GM12878 (cell line): ENCODE measurements around the gene VIPAS39. TPM values are rescaled to one million over a fixed set of nuclear protein-coding genes. Genes with fewer than 3 reads are reported as not detected.

ENCODE experiments used
- ATAC-seq: fragments of 200-7000 bp; cut with Tn5 transposase; 3 replicates; pipeline ENCODE4 v1.9.1; 2020; ENCODE audit warnings: mild to moderate bottlenecking, moderate library complexity
- BruUV-seq: library from RNA; stranded (reverse); fragments of 400-500 nt; replicated peaks from 2 replicates; lab custom pipeline; 2021; lab: Mats Ljungman, UMichigan
- CTCF ChIA-PET: fragments of 300-600 bp; sonication (Branson Sonifier 250); formaldehyde crosslinking; extraction: SDS; loops from one replicate; lab custom pipeline; 2021; ENCODE audit warnings: inconsistent platforms; lab: Yijun Ruan, JAX
- POLR2A ChIA-PET: fragments of 350-600 bp; formaldehyde crosslinking; extraction: SDS; loops from one replicate; lab custom pipeline; 2021; ENCODE audit warnings: inconsistent platforms; lab: Charles Lee
- RAD21 ChIA-PET: fragments of 300-600 bp; sonication (Branson Sonifier 250); formaldehyde crosslinking; loops from one replicate; lab custom pipeline; 2023; ENCODE audit warnings: antibody characterized with exemption; ENCODE audit not compliant: unreplicated experiment; lab: Charles Lee
- SMC1A ChIA-PET: fragments of 300-600 bp; sonication (Branson Sonifier 250); formaldehyde crosslinking; loops from one replicate; lab custom pipeline; 2023; ENCODE audit not compliant: unreplicated experiment, uncharacterized antibody; lab: Charles Lee
- DNase-seq: peaks from one replicate; pipeline ENCODE4 v3.0.0-alpha.2; 2011; ENCODE audit warnings: low read depth, low spot score
- FAIRE-seq: peaks from 3 replicates; lab custom pipeline; 2011; peaks lifted over from hg19 to GRCh38; lab: Jason Lieb, UNC
- H2AFZ ChIP-seq: 2 replicates; pipeline ENCODE4 v1.6.0; 2011; ENCODE audit warnings: low read depth, low read length, control low read depth; ENCODE audit not compliant: control insufficient read depth
- H3K27ac ChIP-seq: 2 replicates; pipeline ENCODE4 v1.5.1; 2011; ENCODE audit warnings: control low read depth; ENCODE audit not compliant: control insufficient read depth, insufficient read depth
- H3K27me3 ChIP-seq, 2 experiments: replicated peaks in 1 of 2; 2 replicates each; pipeline versions ENCODE4 v1.6.0 to v1.6.1; 2011; ENCODE audit warnings: low read length in 1 of 2; ENCODE audit not compliant: control insufficient read depth in 2 of 2, insufficient read depth in 2 of 2
- H3K36me3 ChIP-seq, 2 experiments: 2 replicates each; pipeline ENCODE4 v1.5.1; 2011; ENCODE audit warnings: low read length in 1 of 2; ENCODE audit not compliant: control insufficient read depth in 2 of 2, insufficient read depth in 2 of 2
- H3K4me1 ChIP-seq: 2 replicates; pipeline ENCODE4 v1.6.1; 2011; ENCODE audit warnings: mild to moderate bottlenecking, low read length, moderate library complexity, mixed read lengths; ENCODE audit not compliant: control insufficient read depth, insufficient read depth
- H3K4me2 ChIP-seq: 2 replicates; pipeline ENCODE4 v1.6.0; 2011; ENCODE audit warnings: control low read depth; ENCODE audit not compliant: control insufficient read depth, insufficient read depth
- H3K4me3 ChIP-seq: fragments of 200-600 bp; sonication (generic); 2 replicates; pipeline ENCODE4 v1.5.1; 2016
- H3K79me2 ChIP-seq: 2 replicates; pipeline ENCODE4 v1.6.0; 2011; ENCODE audit warnings: low read length; ENCODE audit not compliant: control insufficient read depth, insufficient read depth
- H3K9ac ChIP-seq: 2 replicates; pipeline ENCODE4 v1.8.0; 2011; ENCODE audit warnings: low read length, control low read depth, mixed read lengths; ENCODE audit not compliant: control insufficient read depth, insufficient read depth
- H3K9me3 ChIP-seq: replicated peaks from 3 replicates; pipeline ENCODE4 v1.5.1; 2011; ENCODE audit warnings: mild to moderate bottlenecking, low read length; ENCODE audit not compliant: control insufficient read depth, insufficient read depth
- H4K20me1 ChIP-seq: 2 replicates; pipeline ENCODE4 v1.6.0; 2011; ENCODE audit not compliant: control insufficient read depth, insufficient read depth
- ATF7 ChIP-seq: fragments of 450-650 bp; IDR thresholded peaks from 2 replicates; pipeline ENCODE4 v1.6.1; 2016; ENCODE audit warnings: low read depth, mild to moderate bottlenecking
- BCL11A ChIP-seq: IDR thresholded peaks from 2 replicates; pipeline ENCODE4 v1.6.1; 2011; ENCODE audit warnings: low read depth, low read length
- MEF2A ChIP-seq: IDR thresholded peaks from 2 replicates; pipeline ENCODE4 v1.6.1; 2011; ENCODE audit warnings: low read depth, mild to moderate bottlenecking, low read length, moderate library complexity; ENCODE audit not compliant: insufficient read depth
- WGBS: methylation state at CpG from one replicate; pipeline ENCODE4 v1.1.6; 2016; ENCODE audit warnings: low lambda C conversion rate; ENCODE audit not compliant: insufficient replicate concordance, insufficient coverage; ENCODE audit errors: missing lambda C conversion rate; 5-methylcytosine and 5-hydroxymethylcytosine counted together
- in situ Hi-C: fragments of 300-500 bp; cut with MboI; formaldehyde crosslinking; loops from 9 replicates; pipeline ENCODE4 v1.14.3; 2018; ENCODE audit warnings: mixed read lengths
- intact Hi-C: fragments of 100-400 bp; cut with micrococcal nuclease; formaldehyde crosslinking; loops from one replicate; pipeline ENCODE4 v1.14.2; 2022; ENCODE audit not compliant: unreplicated experiment
- polyA plus RNA-seq, 11 experiments: library from polyadenylated mRNA; depleted of rRNA in 4 of 11; unstranded in 6 of 11; stranded (reverse) in 5 of 11; fragments of >200 nt; fragmentation: Nextera tagmentation in 4 of 11; fragmentation: Illumina TruSeq in 1 of 11; extraction: Ambion mirVana in 4 of 11; extraction: Trizol in 1 of 11; gene quantifications; 1 replicate in 1 of 11; 2 replicates in 10 of 11; pipeline versions ENCODE4 v1.2.1 to v1.2.3, GENCODE V29; 2011 to 2016; ENCODE audit warnings: inconsistent platforms in 2 of 11, missing spikeins in 2 of 11, low read depth in 1 of 11
- total RNA-seq, 4 experiments: library from RNA; depleted of rRNA in 3 of 4; stranded (reverse); fragments of >200 nt in 3 of 4; fragmentation: Illumina TruSeq in 1 of 4; extraction: Trizol in 1 of 4; gene quantifications; 2 replicates each; pipeline versions ENCODE4 v1.2.1 to v1.2.3, GENCODE V29; 2013 to 2021

Gene VIPAS39
- total and polyA plus RNA-seq, 10 of the 15 experiments (the other 5 are each of a cell fraction or from before 2014, with no cell fraction given), result 6.7 to 38.8 (median 18.5) TPM

DNA sequence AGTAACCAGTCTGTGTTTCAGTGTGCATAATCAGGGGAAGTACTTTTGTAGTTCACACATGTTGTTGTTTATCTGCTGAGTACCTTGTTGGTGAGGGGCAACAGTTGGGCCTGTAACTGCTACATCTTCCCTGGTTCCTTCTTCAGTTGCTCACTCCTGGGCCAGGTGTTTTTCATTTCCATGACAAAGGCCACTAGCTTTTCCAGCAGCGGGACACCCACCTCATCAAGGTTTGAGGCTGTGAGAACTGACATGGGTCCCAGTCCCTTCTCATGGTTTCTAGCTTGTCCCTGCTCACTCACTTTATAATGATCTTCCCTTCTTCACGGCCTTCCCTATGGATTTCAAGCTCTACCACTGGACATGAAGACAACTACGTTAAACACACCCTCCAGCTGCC, 32.5 kb downstream of the VIPAS39 start:
- ATAC-seq, result no peak
- no peak for DNase-seq
- TF ChIP-seq MEF2A, result no peak
- no peak for TF ChIP-seq ATF7
- H3K9ac ChIP-seq, result no peak overlapping the region
- no peaks in the 10 kb centered on the region for H3K79me2 ChIP-seq
- H3K27me3 ChIP-seq, result no peaks in the 10 kb centered on the region
- H3K4me3 ChIP-seq, result no peak overlapping the region
- POLR2A ChIA-PET, result no interaction called here
- peaks cover 7 to 35% of the 10 kb centered on the region in 2 experiments for H3K36me3 ChIP-seq
- H3K9me3 ChIP-seq, result no peaks in the 10 kb centered on the region; the same call in 2 of the 3 replicates
- H4K20me1 ChIP-seq, result no peaks in the 10 kb centered on the region
- in situ Hi-C loops (no loop called here), intact Hi-C loops (no loop called here)
- CTCF ChIA-PET, result no interaction called here
- FAIRE-seq, result no peak
- RAD21 ChIA-PET, result no interaction called here
- H3K27ac ChIP-seq, result no peak overlapping the region
- H3K4me2 ChIP-seq, result no peak overlapping the region
- no peaks in the 10 kb centered on the region for H3K4me1 ChIP-seq
- SMC1A ChIA-PET, result interaction anchor here (0.7 kb wide), 1 partner anchor 118 kb away, joined by 3 read pairs; no protein-coding TSS in a partner anchor
- BruUV-seq, result no TSS peak
- H2AFZ ChIP-seq, result no peak overlapping the region
- WGBS, result 98% methylated on average over 3 of the region's 3 CpGs

DNA sequence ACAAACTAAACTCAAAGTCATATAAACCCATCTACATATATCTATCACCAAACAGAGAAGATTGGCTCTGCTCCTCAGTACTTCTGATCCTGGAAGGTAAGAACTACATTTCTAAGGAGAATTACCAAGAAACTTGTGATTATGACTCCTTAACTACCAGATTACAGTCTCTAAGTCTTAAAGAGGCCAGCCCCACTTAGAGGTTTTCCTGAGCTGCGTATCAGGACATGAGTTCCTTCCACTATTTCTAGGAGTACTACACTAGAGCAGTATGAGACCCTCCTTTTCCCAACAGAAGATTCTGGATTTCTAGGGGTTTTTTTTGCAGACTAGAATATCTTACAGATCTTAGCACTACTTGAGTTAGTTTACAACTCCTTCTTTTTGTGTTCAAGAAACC, 34.0 kb downstream of the VIPAS39 start, which contains the start of gene NOXRED1:
TSS of gene NOXRED1 (minus strand) at position 101 of the 400 bp plus-strand sequence. CDS start 634 bp downstream, outside the sequence.
- RAD21 ChIA-PET, result no interaction called here
- Histone ChIP-seq H3K9ac (no peak within 1 kb of the TSS), H3K4me1 (no peaks in the 10 kb centered on the region), H3K4me2 (no peak within 1 kb of the TSS), H3K9me3 (no peaks in the 10 kb centered on the region; the same call in 2 of the 3 replicates), H3K4me3 (no peak within 1 kb of the TSS), H2AFZ (no peak within 1 kb of the TSS), H4K20me1 (no peaks in the 10 kb centered on the region), H3K36me3 (peaks cover 7 to 21% of the 10 kb centered on the region in 2 experiments), H3K79me2 (no peaks in the 10 kb centered on the region), H3K27me3 (no peaks in the 10 kb centered on the region), H3K27ac (no peak within 1 kb of the TSS)
- BruUV-seq, result no TSS peak
- FAIRE-seq (no peak), ATAC-seq (no peak), DNase-seq (no peak)
- intact Hi-C loops (no loop called here), in situ Hi-C loops (no loop called here)
- CTCF ChIA-PET, result no interaction called here
- WGBS, result 100% methylated on average over 1 of the region's 1 CpG
- SMC1A ChIA-PET, result no interaction called here
- POLR2A ChIA-PET, result no interaction called here
- TF ChIP-seq BCL11A, result no peak
